Activated CD8-positive, alpha-beta T cell treated with anti-CD3 and anti-CD28 coated beads, Interleukin-2, amount 10 ng/mL, durations not matched to agents 7 days and 5 days (primary cell): ENCODE results near the gene TMEM9. TPM values are rescaled to one million over a fixed set of nuclear protein-coding genes. Genes with fewer than 3 reads are reported as not detected.

Experiments used
- ATAC-seq: fragments of 150-1000 bp; cut with Tn5 transposase; one replicate; pipeline ENCODE4 v1.10.0; 2021; ENCODE audit warnings: moderate library complexity
- CTCF ChIA-PET: fragments of 350-600 bp; sonication (Branson Sonifier 250); formaldehyde crosslinking; loops from one replicate; lab custom pipeline; 2021; ENCODE audit warnings: antibody characterized with exemption; lab: Charles Lee
- POLR2A ChIA-PET: fragments of 350-600 bp; sonication (Branson Sonifier 250); formaldehyde crosslinking; loops from one replicate; lab custom pipeline; 2021; ENCODE audit warnings: antibody characterized with exemption; lab: Charles Lee
- DNase-seq: peaks from one replicate; pipeline ENCODE4 v3.0.0-alpha.2; 2020
- H3K27ac Mint-ChIP-seq: one replicate; pipeline ENCODE4 v1.8.0; 2021; ENCODE audit warnings: mild to moderate bottlenecking, mixed read lengths
- H3K27me3 Mint-ChIP-seq: one replicate; pipeline ENCODE4 v1.8.0; 2021; ENCODE audit warnings: low read depth, mixed read lengths
- H3K36me3 Mint-ChIP-seq: one replicate; pipeline ENCODE4 v1.8.0; 2021; ENCODE audit warnings: low read depth, mixed read lengths
- H3K4me1 Mint-ChIP-seq: one replicate; pipeline ENCODE4 v1.8.0; 2021; ENCODE audit warnings: low read depth, mixed read lengths
- H3K4me3 Mint-ChIP-seq: one replicate; pipeline ENCODE4 v1.8.0; 2021; ENCODE audit warnings: mild to moderate bottlenecking, mixed read lengths
- H3K9me3 Mint-ChIP-seq: one replicate; pipeline ENCODE4 v1.8.0; 2022; ENCODE audit warnings: mixed read lengths; ENCODE audit not compliant: insufficient read depth
- total RNA-seq, 2 experiments: library from RNA; stranded (reverse); gene quantifications; one replicate each; pipeline ENCODE4 v1.2.3, GENCODE V29; 2021

The TMEM9 gene
- total RNA-seq, 2 experiments from 2014 or later = 13.6 to 18.9 TPM

GRCh38 chr1:201184307-201185122 is 30.2 kb upstream of the TMEM9 start:
- Mint-ChIP-seq H3K27me3 (peaks cover 36% of the 10 kb centered on the region), H3K27ac (no peak overlapping the region), H3K4me3 (no peak overlapping the region), H3K36me3 (no peaks in the 10 kb centered on the region), H3K9me3 (no peaks in the 10 kb centered on the region), H3K4me1 (no peaks in the 10 kb centered on the region)
- CTCF ChIA-PET = interaction anchor here (1.5 kb wide), 1 partner anchor 14 kb away, joined by 4 read pairs; no protein-coding TSS in a partner anchor
- POLR2A ChIA-PET = no interaction called here
- DNase-seq (no peak), ATAC-seq (no peak)

- ATAC-seq (no peak), DNase-seq (no peak)
- Mint-ChIP-seq H3K27me3 (peaks cover 36% of the 10 kb centered on the region), H3K9me3 (no peaks in the 10 kb centered on the region), H3K36me3 (no peaks in the 10 kb centered on the region), H3K27ac (no peak overlapping the region), H3K4me1 (no peaks in the 10 kb centered on the region), H3K4me3 (no peak overlapping the region)
- ChIA-PET POLR2A (no interaction called here), CTCF (interaction anchor here (1.5 kb wide), 1 partner anchor 13 kb away, joined by 4 read pairs; no protein-coding TSS in a partner anchor)
Measured at GRCh38 chr1:201183753-201184152, 29.5 kb upstream of the TMEM9 start.

GRCh38 chr1:201183209-201183608 is 28.9 kb upstream of the TMEM9 start:
- Mint-ChIP-seq H3K4me1 (no peaks in the 10 kb centered on the region), H3K27me3 (peaks cover 37% of the 10 kb centered on the region), H3K4me3 (no peak overlapping the region), H3K36me3 (no peaks in the 10 kb centered on the region), H3K27ac (no peak overlapping the region), H3K9me3 (no peaks in the 10 kb centered on the region)
- ChIA-PET POLR2A (no interaction called here), CTCF (no interaction called here)
- ATAC-seq (no peak), DNase-seq (no peak)

- ATAC-seq (no peak), DNase-seq (no peak)
- ChIA-PET CTCF (no interaction called here), POLR2A (no interaction called here)
- no peak overlapping the region for H3K27ac Mint-ChIP-seq
- H3K4me3 Mint-ChIP-seq = no peak overlapping the region
- peaks cover 39% of the 10 kb centered on the region for H3K27me3 Mint-ChIP-seq
- no peaks in the 10 kb centered on the region for H3K36me3 Mint-ChIP-seq
- no peaks in the 10 kb centered on the region for H3K9me3 Mint-ChIP-seq
- no peaks in the 10 kb centered on the region for H3K4me1 Mint-ChIP-seq
Measured at GRCh38 chr1:201181726-201182125, 27.5 kb upstream of the TMEM9 start.

GRCh38 chr1:201181323-201181722 is 27.0 kb upstream of the TMEM9 start:
- Mint-ChIP-seq H3K4me3 (no peak overlapping the region), H3K27ac (no peak overlapping the region), H3K27me3 (peaks cover 39% of the 10 kb centered on the region), H3K4me1 (no peaks in the 10 kb centered on the region), H3K9me3 (no peaks in the 10 kb centered on the region), H3K36me3 (no peaks in the 10 kb centered on the region)
- ATAC-seq = no peak
- POLR2A ChIA-PET = no interaction called here
- CTCF ChIA-PET = no interaction called here
- DNase-seq = no peak

GRCh38 chr1:201180901-201181300 is 26.6 kb upstream of the TMEM9 start:
- no peaks in the 10 kb centered on the region for H3K36me3 Mint-ChIP-seq
- CTCF ChIA-PET = no interaction called here
- POLR2A ChIA-PET = no interaction called here
- no peaks in the 10 kb centered on the region for H3K9me3 Mint-ChIP-seq
- no peak overlapping the region for H3K27ac Mint-ChIP-seq
- peaks cover 39% of the 10 kb centered on the region for H3K27me3 Mint-ChIP-seq
- no peak for DNase-seq
- no peak overlapping the region for H3K4me3 Mint-ChIP-seq
- no peak for ATAC-seq
- no peaks in the 10 kb centered on the region for H3K4me1 Mint-ChIP-seq

- Mint-ChIP-seq H3K9me3 (no peaks in the 10 kb centered on the region), H3K27ac (no peak overlapping the region), H3K36me3 (no peaks in the 10 kb centered on the region), H3K4me3 (no peak overlapping the region), H3K27me3 (peaks cover 39% of the 10 kb centered on the region), H3K4me1 (no peaks in the 10 kb centered on the region)
- POLR2A ChIA-PET = no interaction called here
- DNase-seq (no peak), ATAC-seq (no peak)
- CTCF ChIA-PET = no interaction called here
Measured at GRCh38 chr1:201180141-201180540, 25.9 kb upstream of the TMEM9 start.

GRCh38 chr1:201178718-201179117 is 24.4 kb upstream of the TMEM9 start:
- no peak overlapping the region for H3K27ac Mint-ChIP-seq
- CTCF ChIA-PET = no interaction called here
- H3K4me3 Mint-ChIP-seq = no peak overlapping the region
- no peak for ATAC-seq
- H3K36me3 Mint-ChIP-seq = no peaks in the 10 kb centered on the region
- POLR2A ChIA-PET = no interaction called here
- H3K27me3 Mint-ChIP-seq = peaks cover 38% of the 10 kb centered on the region
- H3K4me1 Mint-ChIP-seq = no peaks in the 10 kb centered on the region
- no peak for DNase-seq
- H3K9me3 Mint-ChIP-seq = no peaks in the 10 kb centered on the region

GRCh38 chr1:201176940-201177339 is 22.7 kb upstream of the TMEM9 start:
- CTCF ChIA-PET = no interaction called here
- POLR2A ChIA-PET = no interaction called here
- Mint-ChIP-seq H3K9me3 (no peaks in the 10 kb centered on the region), H3K27ac (no peak overlapping the region), H3K36me3 (no peaks in the 10 kb centered on the region), H3K4me1 (no peaks in the 10 kb centered on the region), H3K4me3 (no peak overlapping the region), H3K27me3 (peaks cover 41% of the 10 kb centered on the region)
- no peak for ATAC-seq
- DNase-seq = no peak

GRCh38 chr1:201175820-201176500 is 21.7 kb upstream of the TMEM9 start:
- no peak overlapping the region for H3K4me3 Mint-ChIP-seq
- H3K4me1 Mint-ChIP-seq = peaks cover 5% of the 10 kb centered on the region
- no peak overlapping the region for H3K27ac Mint-ChIP-seq
- H3K36me3 Mint-ChIP-seq = no peaks in the 10 kb centered on the region
- CTCF ChIA-PET = interaction anchor here (1.0 kb wide), 1 partner anchor 10 kb away, joined by 3 read pairs; no protein-coding TSS in a partner anchor
- POLR2A ChIA-PET = interaction anchor here (1.1 kb wide), 1 partner anchor 22 kb away, joined by 3 read pairs; the partner anchor contains the start of gene TMEM9
- no peak for DNase-seq
- no peak for ATAC-seq
- peaks cover 44% of the 10 kb centered on the region for H3K27me3 Mint-ChIP-seq
- H3K9me3 Mint-ChIP-seq = no peaks in the 10 kb centered on the region

GRCh38 chr1:201173736-201174135 is 19.5 kb upstream of the TMEM9 start:
- CTCF ChIA-PET = no interaction called here

GRCh38 chr1:201172999-201173610 is 18.8 kb upstream of the TMEM9 start:
- Mint-ChIP-seq H3K4me3 (no peak overlapping the region), H3K36me3 (no peaks in the 10 kb centered on the region), H3K4me1 (peaks cover 11% of the 10 kb centered on the region), H3K9me3 (no peaks in the 10 kb centered on the region), H3K27ac (no peak overlapping the region), H3K27me3 (peaks cover 38% of the 10 kb centered on the region)
- CTCF ChIA-PET = no interaction called here
- DNase-seq = no peak
- ATAC-seq = no peak
- POLR2A ChIA-PET = no interaction called here

More at GRCh38 chr1:201173736-201174135, 19.5 kb upstream of the TMEM9 start:
- Mint-ChIP-seq H3K27me3 (peaks cover 42% of the 10 kb centered on the region), H3K4me3 (no peak overlapping the region), H3K9me3 (no peaks in the 10 kb centered on the region), H3K4me1 (peaks cover 11% of the 10 kb centered on the region), H3K27ac (no peak overlapping the region), H3K36me3 (no peaks in the 10 kb centered on the region)
- DNase-seq (no peak), ATAC-seq (no peak)
- POLR2A ChIA-PET = no interaction called here
